ENCODE data around the gene ZCCHC9. TPM values are rescaled to one million over a fixed set of nuclear protein-coding genes. Genes with fewer than 3 reads are reported as not detected.

ZCCHC9 gene
- polyA plus RNA-seq, 1 donor (not counting 4 experiments of a cell fraction or from before 2014, with no cell fraction given), result 24.1 TPM

GRCh38 chr5:81283976-81284375, 17.4 kb upstream of the ZCCHC9 start:
- Histone ChIP-seq H2AFZ (ENCODE audit: control insufficient read depth, low read length) (no peak overlapping the region), H3K9ac (ENCODE audit: control insufficient read depth, extremely low read depth, insufficient read depth, low read length) (no peak overlapping the region), H3K4me2 (ENCODE audit: control insufficient read depth, extremely low read depth, insufficient read depth, low read depth, low read length) (no peak overlapping the region), H3K27me3 (ENCODE audit: control insufficient read depth, extremely low read depth, insufficient read depth, low read length) (no peaks in the 10 kb centered on the region), H3K4me3 (ENCODE audit: control insufficient read depth in 2 of 3, extremely low read depth in 1 of 3, insufficient read depth in 2 of 3, low read depth in 1 of 3, low read length in 3 of 3) (no peak overlapping the region), H3K4me1 (ENCODE audit: control insufficient read depth, extremely low read depth, insufficient read depth, low read length) (peaks cover 16% of the 10 kb centered on the region), H3K79me2 (ENCODE audit: control insufficient read depth, insufficient read depth, low read length) (no peaks in the 10 kb centered on the region), H3K27ac (ENCODE audit: control insufficient read depth, insufficient read depth, low read length) (no peak overlapping the region), H3K9me1 (ENCODE audit: control insufficient read depth, extremely low read depth, insufficient read depth, low read length) (no peaks in the 10 kb centered on the region), H4K20me1 (ENCODE audit: control insufficient read depth, extremely low read depth, insufficient read depth, low read length) (no peaks in the 10 kb centered on the region), H3K36me3 (ENCODE audit: control insufficient read depth in 2 of 2, extremely low read depth in 1 of 2, insufficient read depth in 2 of 2, low read length in 2 of 2) (no peaks in the 10 kb centered on the region), H3K9me3 (ENCODE audit: control insufficient read depth, low read depth, low read length) (no peaks in the 10 kb centered on the region)
- TF ChIP-seq EZH2 (IDR thresholded peaks at IDR 0.05; ENCODE audit: low read length), result no peak
- no peak for TF ChIP-seq CTCF (optimal IDR thresholded peaks at IDR 0.05 in 1 of 3, IDR thresholded peaks at IDR 0.05 in 1 of 3, conservative IDR thresholded peaks at IDR 0.05 in 1 of 3; ENCODE audit: extremely low read depth in 1 of 3, insufficient read depth in 2 of 3, low read length in 3 of 3)
- FAIRE-seq, result peak; percentile 9
- dilution Hi-C loops (cut with MboI; ENCODE audit: extremely low pct_ligation_motif_present, low sequenced_read_pairs), result no loop called here
- DNase-seq (ENCODE audit: low read depth, low spot score), result no peak

GRCh38 chr5:81286059-81286617, 15.2 kb upstream of the ZCCHC9 start:
- no peak for DNase-seq (ENCODE audit: low read depth, low spot score)
- H3K27ac ChIP-seq (ENCODE audit: control insufficient read depth, insufficient read depth, low read length), result no peak overlapping the region
- no peaks in the 10 kb centered on the region for H3K9me1 ChIP-seq (ENCODE audit: control insufficient read depth, extremely low read depth, insufficient read depth, low read length)
- FAIRE-seq, result no peak
- TF ChIP-seq EZH2 (IDR thresholded peaks at IDR 0.05; ENCODE audit: low read length) (no peak), CTCF (optimal IDR thresholded peaks at IDR 0.05 in 1 of 3, IDR thresholded peaks at IDR 0.05 in 1 of 3, conservative IDR thresholded peaks at IDR 0.05 in 1 of 3; ENCODE audit: extremely low read depth in 1 of 3, insufficient read depth in 2 of 3, low read length in 3 of 3) (no peak)
- no peak overlapping the region for H2AFZ ChIP-seq (ENCODE audit: control insufficient read depth, low read length)
- H3K79me2 ChIP-seq (ENCODE audit: control insufficient read depth, insufficient read depth, low read length), result peaks cover 4% of the 10 kb centered on the region
- H3K27me3 ChIP-seq (ENCODE audit: control insufficient read depth, extremely low read depth, insufficient read depth, low read length), result no peaks in the 10 kb centered on the region
- no peak overlapping the region for H3K4me2 ChIP-seq (ENCODE audit: control insufficient read depth, extremely low read depth, insufficient read depth, low read depth, low read length)
- no peak overlapping the region for H3K9ac ChIP-seq (ENCODE audit: control insufficient read depth, extremely low read depth, insufficient read depth, low read length)
- no peaks in the 10 kb centered on the region for H3K36me3 ChIP-seq (ENCODE audit: control insufficient read depth in 2 of 2, extremely low read depth in 1 of 2, insufficient read depth in 2 of 2, low read length in 2 of 2)
- no peaks in the 10 kb centered on the region for H3K9me3 ChIP-seq (ENCODE audit: control insufficient read depth, low read depth, low read length)
- dilution Hi-C loops (cut with MboI; ENCODE audit: extremely low pct_ligation_motif_present, low sequenced_read_pairs), result no loop called here
- H3K4me3 ChIP-seq (ENCODE audit: control insufficient read depth in 2 of 3, extremely low read depth in 1 of 3, insufficient read depth in 2 of 3, low read depth in 1 of 3, low read length in 3 of 3), result no peak overlapping the region
- H3K4me1 ChIP-seq (ENCODE audit: control insufficient read depth, extremely low read depth, insufficient read depth, low read length), result peaks cover 16% of the 10 kb centered on the region
- no peaks in the 10 kb centered on the region for H4K20me1 ChIP-seq (ENCODE audit: control insufficient read depth, extremely low read depth, insufficient read depth, low read length)
